DMS53 treated with DMSO at 0.1 percent for 48 hours (cell line): Measurements from ENCODE around the gene TNIP3.
A peak's percentile ranks its signal among the peaks of the same experiment; 100 is the strongest.
"Not testable (repeated sequence)": the region's sequence is repeated elsewhere in the genome, so short reads cannot be mapped to it uniquely, and the experiment has no call there.

Experiments used
- DNase-seq: peaks from one replicate; lab custom pipeline; 2025; ENCODE audit not compliant: unreplicated experiment; lab: John Stamatoyannopoulos, UW

TNIP3 gene

GRCh38 chr4:121177246-121178137 is 13.4 kb upstream of the TNIP3 start:
- no peak for DNase-seq

DNA sequence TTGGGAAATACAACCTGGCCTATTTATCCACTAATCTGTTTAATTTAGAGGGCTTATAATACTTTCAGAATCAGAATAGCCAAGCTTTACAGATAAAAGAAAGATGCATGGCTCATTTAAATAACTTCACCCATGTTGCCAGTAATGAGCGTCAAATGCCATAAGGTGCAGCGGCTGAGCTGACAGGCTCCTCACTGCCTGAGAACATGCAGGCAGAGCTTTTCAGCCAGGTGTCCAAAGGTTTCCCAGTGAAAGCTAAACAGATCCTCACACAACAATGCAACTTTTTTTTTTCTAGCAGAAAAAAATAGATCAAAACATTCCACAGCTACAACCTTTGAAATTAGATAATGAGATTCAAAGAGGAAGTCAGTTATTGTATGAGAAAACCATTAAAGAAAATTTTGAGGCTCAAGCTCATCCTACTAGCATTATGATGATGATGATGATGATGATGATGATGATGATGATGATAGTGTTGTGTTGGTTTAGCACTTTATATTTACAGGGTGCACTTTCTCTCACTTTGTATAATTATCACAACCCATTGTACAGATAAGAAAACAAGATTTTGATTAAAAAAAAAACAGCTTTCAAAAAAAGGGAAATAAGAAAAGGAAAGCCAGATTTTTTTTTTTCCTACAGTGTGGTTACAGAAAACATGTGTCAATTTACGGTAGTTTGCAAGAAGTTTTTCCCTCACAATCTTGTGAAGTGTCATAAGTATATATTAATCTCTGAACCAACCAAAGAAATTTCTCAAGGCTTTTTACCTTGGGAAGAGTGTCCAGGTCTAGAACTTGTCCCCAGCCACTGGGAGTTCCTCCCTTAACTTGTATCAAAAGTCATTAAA is 12.2 kb upstream of the TNIP3 start:
- DNase-seq = no peak

- DNase-seq = not testable (repeated sequence)
Measured at GRCh38 chr4:121171477-121171876, 7.4 kb upstream of the TNIP3 start.

DNA sequence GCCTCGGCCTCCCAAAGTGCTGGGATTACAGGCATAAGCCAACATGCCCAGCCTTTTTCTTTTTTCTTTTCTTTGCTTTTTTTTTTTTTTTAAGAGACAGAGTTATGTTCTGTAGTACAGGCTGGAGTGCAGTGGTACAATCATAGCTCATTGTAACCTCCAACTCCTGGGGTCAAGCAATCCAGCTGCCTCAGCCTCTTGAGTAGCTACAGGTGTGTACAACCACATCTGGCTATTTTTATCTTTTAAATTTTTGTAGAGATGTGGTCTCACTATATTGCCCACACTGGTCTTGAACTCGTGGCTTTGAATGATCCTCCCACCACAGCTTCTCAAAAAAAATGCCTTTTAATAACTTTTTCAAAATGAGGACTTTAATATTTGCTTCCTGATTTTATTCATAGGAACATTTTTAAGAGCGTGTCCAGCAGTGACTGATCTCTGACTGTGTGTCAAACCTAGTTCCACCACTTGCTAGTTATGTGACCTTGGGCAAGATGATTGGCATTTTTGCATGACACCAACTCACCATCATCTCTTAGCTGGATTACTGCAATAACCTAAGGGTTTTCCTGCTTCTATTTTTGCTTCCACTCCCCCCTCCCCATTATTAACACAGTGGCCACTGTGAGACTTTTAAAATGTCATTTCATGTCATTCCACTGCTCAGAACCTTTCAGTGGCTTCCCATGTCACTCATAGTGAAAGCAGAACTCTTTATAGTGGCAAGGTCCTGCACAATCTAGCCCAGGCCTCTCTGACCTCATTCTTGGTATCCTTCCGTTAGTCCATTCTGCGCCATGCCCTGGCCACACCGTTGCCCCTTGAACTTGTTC is 4.5 kb upstream of the TNIP3 start:
- DNase-seq = no peak

GRCh38 chr4:121166976-121167375 is 2.9 kb upstream of the TNIP3 start:
- no peak for DNase-seq

DNA sequence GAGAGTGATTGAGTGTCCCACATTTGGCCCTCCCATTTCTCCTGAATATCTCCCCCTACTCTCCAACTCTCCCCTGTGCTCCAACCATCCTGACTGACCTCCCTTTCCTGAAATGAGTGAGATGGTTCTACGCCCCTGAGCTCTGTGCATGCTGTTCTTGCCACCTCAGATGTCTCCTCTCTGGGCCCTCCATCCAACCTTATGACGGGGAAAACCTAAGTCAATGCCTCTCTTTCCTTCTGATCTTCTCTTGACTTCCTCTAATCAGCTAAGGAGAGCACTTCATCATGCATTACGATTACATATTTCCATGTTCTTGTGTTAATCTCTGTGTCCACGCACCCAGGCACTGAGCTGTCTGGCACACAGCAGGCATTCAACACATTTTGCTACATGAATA is 1.1 kb upstream of the TNIP3 start:
- no peak for DNase-seq

GRCh38 chr4:121156822-121157769 is 7.0 kb downstream of the TNIP3 start:
- DNase-seq = peak; percentile 33

- no peak for DNase-seq
Measured at GRCh38 chr4:121155893-121156292, 8.2 kb downstream of the TNIP3 start.

GRCh38 chr4:121154103-121154515 is 10.0 kb downstream of the TNIP3 start:
- no peak for DNase-seq

GRCh38 chr4:121151942-121152341 is 12.2 kb downstream of the TNIP3 start:
- no peak for DNase-seq

- DNase-seq = no peak
Measured at GRCh38 chr4:121150486-121150885, 13.6 kb downstream of the TNIP3 start.

GRCh38 chr4:121150003-121150402 is 14.1 kb downstream of the TNIP3 start:
- DNase-seq = no peak

DNA sequence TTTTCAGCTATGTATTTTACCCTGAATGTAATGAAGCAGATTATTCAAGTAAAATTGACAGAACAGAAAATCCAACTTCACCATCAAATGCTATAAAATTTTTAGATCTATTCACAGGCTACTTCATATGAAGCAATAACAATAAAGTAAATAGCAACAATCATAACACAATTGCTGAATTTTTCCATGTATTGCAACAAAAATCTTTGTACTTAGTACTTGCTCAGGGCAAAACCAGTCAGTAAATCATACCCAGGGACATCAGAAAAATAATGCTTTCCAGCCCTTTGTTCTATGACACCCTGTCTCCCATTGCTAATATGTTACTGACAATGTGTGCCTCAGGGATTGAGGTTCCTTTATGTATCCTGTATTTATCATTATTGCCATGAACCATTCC is 15.5 kb downstream of the TNIP3 start:
- no peak for DNase-seq

DNA sequence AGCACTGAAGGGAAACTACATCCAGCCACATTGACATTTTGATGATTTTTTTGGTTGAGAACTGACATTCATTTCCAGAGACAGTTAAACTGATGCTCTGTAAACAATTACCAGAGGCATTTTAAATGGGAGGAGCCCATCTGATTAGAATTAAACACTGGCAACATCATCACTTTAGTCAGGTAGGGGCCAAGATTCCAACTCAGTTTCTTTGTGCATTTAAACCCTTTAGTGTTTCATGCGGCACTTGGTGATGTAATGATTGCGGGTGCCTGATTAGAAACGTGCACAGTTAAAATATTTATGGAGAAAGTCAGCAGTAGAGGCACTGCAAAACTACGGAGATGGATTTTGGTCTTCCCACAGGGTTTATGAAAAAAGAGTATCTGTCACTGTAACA is 16.1 kb downstream of the TNIP3 start:
- no peak for DNase-seq

DNA sequence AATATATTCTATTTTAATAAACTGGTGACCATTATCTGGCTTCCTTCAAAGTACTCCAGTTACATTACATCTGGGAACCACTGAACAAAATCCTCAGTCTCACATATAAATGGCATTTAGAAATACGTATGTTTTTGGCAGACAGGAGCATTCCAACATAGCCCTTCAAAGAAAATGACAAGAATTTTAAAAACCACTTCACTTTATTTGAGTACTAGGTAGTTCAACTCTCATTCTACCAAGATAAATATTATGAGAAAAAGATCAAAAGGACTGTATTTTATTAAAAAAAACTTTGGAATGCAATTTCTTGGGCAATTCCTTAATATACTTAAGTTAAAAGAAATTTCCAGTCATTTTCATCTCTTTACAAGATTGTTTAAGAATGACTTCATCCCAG is 17.6 kb downstream of the TNIP3 start:
- DNase-seq = no peak

- DNase-seq = no peak
Measured at GRCh38 chr4:121145430-121145829, 18.7 kb downstream of the TNIP3 start.

DNA sequence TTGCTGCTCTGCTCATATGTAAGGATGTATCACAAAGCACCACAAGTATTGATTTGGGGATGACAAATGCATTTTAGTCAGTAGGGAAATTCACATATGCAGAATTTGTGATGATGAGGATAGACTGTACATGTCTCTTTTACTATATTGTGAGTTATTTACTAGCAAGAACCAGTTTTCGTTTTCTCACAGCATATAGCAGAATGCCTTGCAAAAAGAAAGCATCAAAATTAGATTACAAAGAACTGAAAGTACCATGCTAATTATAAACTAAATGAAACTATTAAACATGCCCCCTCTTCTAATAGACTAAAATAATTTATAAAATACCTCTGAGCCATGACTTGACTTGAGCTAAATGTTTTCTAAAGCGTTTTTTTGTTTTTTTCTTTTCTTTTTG is 20.1 kb downstream of the TNIP3 start:
- DNase-seq = no peak

- DNase-seq = no peak
Measured at GRCh38 chr4:121143131-121143530, 21.0 kb downstream of the TNIP3 start.

DNA sequence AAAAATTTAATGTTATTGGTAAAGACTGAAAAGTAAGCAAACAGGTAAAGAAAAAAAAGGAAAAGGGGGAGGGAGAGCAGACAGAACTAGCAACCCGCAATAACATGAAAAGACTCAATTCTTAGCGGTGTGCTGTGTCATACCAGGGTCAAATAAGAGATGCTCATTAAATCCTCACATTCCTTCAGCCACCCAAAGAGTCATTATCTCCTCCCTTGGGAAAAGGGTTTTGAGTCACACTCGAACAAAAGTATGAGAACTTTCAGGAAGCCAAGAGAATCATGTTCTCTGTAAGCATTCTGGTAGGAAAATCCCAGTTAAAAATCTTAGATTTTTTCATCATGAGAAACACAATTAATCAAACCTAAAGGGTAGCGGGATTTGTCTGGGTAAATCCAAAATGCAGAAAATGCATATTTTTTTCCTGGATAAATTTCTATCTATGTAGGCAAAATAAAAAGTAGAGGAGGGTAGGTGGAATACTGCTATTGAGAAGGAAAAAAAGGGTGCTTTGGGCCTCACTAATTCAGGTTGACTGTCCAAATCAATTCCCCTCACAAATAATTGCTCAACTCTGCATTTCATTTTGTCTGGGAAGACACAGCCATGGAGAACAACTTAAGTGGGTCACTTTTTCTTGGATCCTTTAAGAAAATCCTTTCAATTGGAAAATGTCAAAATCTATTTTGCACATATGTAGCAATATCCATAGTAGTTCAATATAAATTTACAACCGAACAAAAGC is 23.2 kb downstream of the TNIP3 start:
- DNase-seq = no peak
